Measurements from ENCODE around the gene ABCC4.

GRCh38 chr13:95323930-95324662 lies 22.8 kb upstream of the ABCC4 start:
- TF ChIP-seq CTCF (IDR thresholded peaks at IDR 0.05), result no peak
- TF ChIP-seq POLR2A (IDR thresholded peaks at IDR 0.05), result no peak
- TF ChIP-seq POLR2AphosphoS5 (IDR thresholded peaks at IDR 0.05), result no peak

Data from suprapubic skin (tissue), 4 donors.